ENCODE results near the gene PITX3.

DNA sequence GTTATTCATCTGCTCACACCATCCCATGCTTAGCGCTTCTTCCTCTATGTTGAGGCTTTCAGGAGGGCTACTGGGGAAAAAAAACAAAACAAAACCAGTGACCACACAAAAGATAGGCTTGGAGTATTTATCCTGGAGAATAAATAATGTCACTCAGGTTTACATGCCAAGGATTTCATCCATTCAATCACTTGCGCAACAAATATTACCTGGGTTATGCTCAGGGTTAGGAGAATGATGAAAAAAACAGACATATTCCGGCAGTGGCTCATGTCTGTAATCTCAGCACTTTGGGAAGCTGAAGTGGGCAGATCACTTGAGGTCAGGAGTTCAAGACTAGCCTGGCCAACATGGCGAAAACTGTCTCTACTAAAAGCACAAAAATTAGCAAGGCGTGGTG, 18.5 kb downstream of the PITX3 start:
- TF ChIP-seq MXI1 (conservative IDR thresholded peaks at IDR 0.05; ENCODE audit: poor library complexity, severe bottlenecking) (no peak), EZH2 (IDR thresholded peaks at IDR 0.05; ENCODE audit: borderline replicate concordance, insufficient read depth, low read length, poor library complexity, severe bottlenecking) (no peak), RAD21 (conservative IDR thresholded peaks at IDR 0.05) (no peak), POLR2AphosphoS5 (IDR thresholded peaks at IDR 0.05) (no peak)
- TF ChIP-seq, protein P1, sequence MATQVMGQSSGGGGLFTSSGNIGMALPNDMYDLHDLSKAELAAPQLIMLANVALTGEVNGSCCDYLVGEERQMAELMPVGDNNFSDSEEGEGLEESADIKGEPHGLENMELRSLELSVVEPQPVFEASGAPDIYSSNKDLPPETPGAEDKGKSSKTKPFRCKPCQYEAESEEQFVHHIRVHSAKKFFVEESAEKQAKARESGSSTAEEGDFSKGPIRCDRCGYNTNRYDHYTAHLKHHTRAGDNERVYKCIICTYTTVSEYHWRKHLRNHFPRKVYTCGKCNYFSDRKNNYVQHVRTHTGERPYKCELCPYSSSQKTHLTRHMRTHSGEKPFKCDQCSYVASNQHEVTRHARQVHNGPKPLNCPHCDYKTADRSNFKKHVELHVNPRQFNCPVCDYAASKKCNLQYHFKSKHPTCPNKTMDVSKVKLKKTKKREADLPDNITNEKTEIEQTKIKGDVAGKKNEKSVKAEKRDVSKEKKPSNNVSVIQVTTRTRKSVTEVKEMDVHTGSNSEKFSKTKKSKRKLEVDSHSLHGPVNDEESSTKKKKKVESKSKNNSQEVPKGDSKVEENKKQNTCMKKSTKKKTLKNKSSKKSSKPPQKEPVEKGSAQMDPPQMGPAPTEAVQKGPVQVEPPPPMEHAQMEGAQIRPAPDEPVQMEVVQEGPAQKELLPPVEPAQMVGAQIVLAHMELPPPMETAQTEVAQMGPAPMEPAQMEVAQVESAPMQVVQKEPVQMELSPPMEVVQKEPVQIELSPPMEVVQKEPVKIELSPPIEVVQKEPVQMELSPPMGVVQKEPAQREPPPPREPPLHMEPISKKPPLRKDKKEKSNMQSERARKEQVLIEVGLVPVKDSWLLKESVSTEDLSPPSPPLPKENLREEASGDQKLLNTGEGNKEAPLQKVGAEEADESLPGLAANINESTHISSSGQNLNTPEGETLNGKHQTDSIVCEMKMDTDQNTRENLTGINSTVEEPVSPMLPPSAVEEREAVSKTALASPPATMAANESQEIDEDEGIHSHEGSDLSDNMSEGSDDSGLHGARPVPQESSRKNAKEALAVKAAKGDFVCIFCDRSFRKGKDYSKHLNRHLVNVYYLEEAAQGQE (IDR thresholded peaks at IDR 0.05; ENCODE audit: borderline replicate concordance) = no peak
- TF ChIP-seq, protein P2, sequence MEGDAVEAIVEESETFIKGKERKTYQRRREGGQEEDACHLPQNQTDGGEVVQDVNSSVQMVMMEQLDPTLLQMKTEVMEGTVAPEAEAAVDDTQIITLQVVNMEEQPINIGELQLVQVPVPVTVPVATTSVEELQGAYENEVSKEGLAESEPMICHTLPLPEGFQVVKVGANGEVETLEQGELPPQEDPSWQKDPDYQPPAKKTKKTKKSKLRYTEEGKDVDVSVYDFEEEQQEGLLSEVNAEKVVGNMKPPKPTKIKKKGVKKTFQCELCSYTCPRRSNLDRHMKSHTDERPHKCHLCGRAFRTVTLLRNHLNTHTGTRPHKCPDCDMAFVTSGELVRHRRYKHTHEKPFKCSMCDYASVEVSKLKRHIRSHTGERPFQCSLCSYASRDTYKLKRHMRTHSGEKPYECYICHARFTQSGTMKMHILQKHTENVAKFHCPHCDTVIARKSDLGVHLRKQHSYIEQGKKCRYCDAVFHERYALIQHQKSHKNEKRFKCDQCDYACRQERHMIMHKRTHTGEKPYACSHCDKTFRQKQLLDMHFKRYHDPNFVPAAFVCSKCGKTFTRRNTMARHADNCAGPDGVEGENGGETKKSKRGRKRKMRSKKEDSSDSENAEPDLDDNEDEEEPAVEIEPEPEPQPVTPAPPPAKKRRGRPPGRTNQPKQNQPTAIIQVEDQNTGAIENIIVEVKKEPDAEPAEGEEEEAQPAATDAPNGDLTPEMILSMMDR (IDR thresholded peaks at IDR 0.05; ENCODE audit: poor library complexity, severe bottlenecking) = no peak
